GM20000 (cell line): ENCODE data around the gene CARS1.

Source experiments
- DNase-seq: peaks from one replicate; pipeline ENCODE4 v3.0.0; 2012; ENCODE audit warnings: low spot score
- CTCF ChIP-seq: IDR thresholded peaks from 2 replicates; pipeline ENCODE4 v1.5.1; 2012; ENCODE audit warnings: mild to moderate bottlenecking, control low read depth; ENCODE audit errors: extremely low read depth, missing control alignments

The CARS1 gene

GRCh38 chr11:3088806-3089205 lies 31.6 kb upstream of the CARS1 start:
- no peak for TF ChIP-seq CTCF
- no peak for DNase-seq

GRCh38 chr11:3087821-3088800 lies 30.9 kb upstream of the CARS1 start:
- peak; percentile 14 for DNase-seq
- TF ChIP-seq CTCF: no peak

GRCh38 chr11:3087373-3087772 lies 30.1 kb upstream of the CARS1 start:
- no peak for TF ChIP-seq CTCF
- no peak for DNase-seq

GRCh38 chr11:3086671-3087150 lies 29.5 kb upstream of the CARS1 start:
- TF ChIP-seq CTCF: no peak
- DNase-seq: no peak

- no peak for DNase-seq
- TF ChIP-seq CTCF: no peak
Observed at GRCh38 chr11:3086114-3086513, 28.9 kb upstream of the CARS1 start.

- no peak for DNase-seq
Observed at GRCh38 chr11:3085052-3085451, 27.8 kb upstream of the CARS1 start.

More at GRCh38 chr11:3085052-3085451, 27.8 kb upstream of the CARS1 start:
- TF ChIP-seq CTCF: no peak
